HepG2 (cell line): ENCODE measurements around the gene VAV2. TPM values are rescaled to one million over a fixed set of nuclear protein-coding genes. Genes with fewer than 3 reads are reported as not detected.

ENCODE experiments used
- BCL6 ChIP-seq: IDR thresholded peaks from 2 replicates; pipeline ENCODE4 v1.6.1; 2016; ENCODE audit warnings: missing genetic modification reagents, missing compliant biosample characterization
- CEBPG ChIP-seq: IDR thresholded peaks from 2 replicates; pipeline ENCODE4 v1.6.1; 2016
- DNMT1 ChIP-seq: sonication (generic); formaldehyde crosslinking; IDR thresholded peaks from 2 replicates; pipeline ENCODE4 v1.5.1; 2020; ENCODE audit warnings: mild to moderate bottlenecking, missing genetic modification reagents
- DNMT3B ChIP-seq: conservative IDR thresholded peaks from 2 replicates; pipeline ENCODE4 v1.6.1; 2016; ENCODE audit warnings: missing biosample characterization, control low read depth
- EEA1 ChIP-seq: sonication (generic); formaldehyde crosslinking; IDR thresholded peaks from 2 replicates; pipeline ENCODE4 v1.5.1; 2020; ENCODE audit warnings: mild to moderate bottlenecking, missing genetic modification reagents, borderline replicate concordance
- EED ChIP-seq: sonication (generic); formaldehyde crosslinking; IDR thresholded peaks from 2 replicates; pipeline ENCODE4 v1.5.0; 2020; ENCODE audit warnings: mild to moderate bottlenecking, missing genetic modification reagents
- EZH2 ChIP-seq: conservative IDR thresholded peaks from 2 replicates; pipeline ENCODE4 v1.6.1; 2012; ENCODE audit warnings: mild to moderate bottlenecking, low read depth, low read length, moderate library complexity
- HMG20B ChIP-seq: conservative IDR thresholded peaks from 2 replicates; pipeline ENCODE4 v1.6.1; 2016; ENCODE audit warnings: missing genetic modification reagents, missing compliant biosample characterization
- HNRNPUL1 ChIP-seq: fragments of 200-400 bp; formaldehyde crosslinking; IDR thresholded peaks from 2 replicates; pipeline ENCODE4 v1.6.1; 2017; ENCODE audit warnings: low read depth, mild to moderate bottlenecking, low read length, moderate library complexity
- JUN ChIP-seq: sonication (generic); formaldehyde crosslinking; IDR thresholded peaks from 2 replicates; pipeline ENCODE4 v1.4.0; 2020; ENCODE audit warnings: mild to moderate bottlenecking, missing genetic modification reagents
- MBD4 ChIP-seq: IDR thresholded peaks from 2 replicates; pipeline ENCODE4 v1.6.1; 2012; ENCODE audit warnings: low read length, inconsistent platforms, borderline replicate concordance
- MZF1 ChIP-seq: sonication (generic); formaldehyde crosslinking; IDR thresholded peaks from 2 replicates; pipeline ENCODE4 v1.8.1; 2023; ENCODE audit warnings: mild to moderate bottlenecking, missing genetic modification reagents, borderline replicate concordance
- NFKB2 ChIP-seq: sonication (generic); formaldehyde crosslinking; IDR thresholded peaks from 2 replicates; pipeline ENCODE4 v1.4.0; 2020; ENCODE audit warnings: missing genetic modification reagents, borderline replicate concordance
- PHF5A ChIP-seq: IDR thresholded peaks from one replicate; pipeline ENCODE4 v1.6.1; 2018; ENCODE audit warnings: low read depth, missing genetic modification reagents; ENCODE audit not compliant: unreplicated experiment
- RARG ChIP-seq: sonication (generic); formaldehyde crosslinking; IDR thresholded peaks from 2 replicates; pipeline ENCODE4 v1.4.0; 2020; ENCODE audit warnings: low read depth, mild to moderate bottlenecking, missing genetic modification reagents
- RFXANK ChIP-seq: IDR thresholded peaks from 2 replicates; pipeline ENCODE4 v1.6.1; 2016
- SPEN ChIP-seq: sonication (generic); formaldehyde crosslinking; IDR thresholded peaks from 2 replicates; pipeline ENCODE4 v1.5.1; 2020; ENCODE audit warnings: low read depth, mild to moderate bottlenecking, missing genetic modification reagents
- STAT6 ChIP-seq: sonication (generic); formaldehyde crosslinking; IDR thresholded peaks from 2 replicates; pipeline ENCODE4 v1.4.0; 2020; ENCODE audit warnings: missing genetic modification reagents, mild to moderate bottlenecking, borderline replicate concordance
- SYNCRIP ChIP-seq: fragments of 200-400 bp; formaldehyde crosslinking; IDR thresholded peaks from 2 replicates; pipeline ENCODE4 v1.6.1; 2018; ENCODE audit warnings: mild to moderate bottlenecking, low read depth, low read length; ENCODE audit not compliant: insufficient read depth
- ZFP37 ChIP-seq: sonication (generic); formaldehyde crosslinking; IDR thresholded peaks from 2 replicates; pipeline ENCODE4 v1.4.0; 2020; ENCODE audit warnings: missing genetic modification reagents, borderline replicate concordance
- ZFX ChIP-seq: sonication (generic); formaldehyde crosslinking; IDR thresholded peaks from 2 replicates; pipeline ENCODE4 v1.4.0; 2020; ENCODE audit warnings: mild to moderate bottlenecking, low read depth, missing genetic modification reagents, moderate library complexity
- ZNF138 ChIP-seq: sonication (generic); formaldehyde crosslinking; IDR thresholded peaks from 2 replicates; pipeline ENCODE4 v1.5.0; 2020; ENCODE audit warnings: mild to moderate bottlenecking, low read depth, missing genetic modification reagents
- ZNF335 ChIP-seq: sonication (generic); formaldehyde crosslinking; IDR thresholded peaks from 2 replicates; pipeline ENCODE4 v1.4.0; 2020; ENCODE audit warnings: missing genetic modification reagents
- ZNF430 ChIP-seq: sonication (generic); formaldehyde crosslinking; IDR thresholded peaks from 2 replicates; pipeline ENCODE4 v1.9.0; 2021; ENCODE audit warnings: mild to moderate bottlenecking, missing genetic modification reagents
- ZNF614 ChIP-seq: IDR thresholded peaks from 2 replicates; pipeline ENCODE4 v1.6.1; 2018; ENCODE audit warnings: missing biosample characterization, missing genetic modification reagents, inconsistent platforms, borderline replicate concordance
- ZNF75D ChIP-seq: sonication (generic); formaldehyde crosslinking; IDR thresholded peaks from 2 replicates; pipeline ENCODE4 v1.8.1; 2023; ENCODE audit warnings: missing genetic modification reagents, mild to moderate bottlenecking, borderline replicate concordance
- polyA plus RNA-seq, 8 experiments: library from polyadenylated mRNA; depleted of rRNA in 3 of 8; stranded (reverse) in 7 of 8; unstranded in 1 of 8; fragments of >200 nt; fragmentation: Illumina TruSeq in 4 of 8; extraction: Trizol in 4 of 8; gene quantifications; 2 replicates each; pipeline versions ENCODE4 v1.2.1 to v1.2.3, GENCODE V29; 2011 to 2016; ENCODE audit warnings: low read depth in 4 of 8, missing spikeins in 1 of 8, mixed read lengths in 1 of 8; ENCODE audit not compliant: insufficient read depth in 1 of 8
- total RNA-seq, 5 experiments: library from RNA; depleted of rRNA; stranded (reverse); fragments of >200 nt; fragmentation: Illumina TruSeq; extraction: Trizol; gene quantifications; 2 replicates each; pipeline ENCODE4 v1.2.3, GENCODE V29; 2016; ENCODE audit warnings: low read depth in 1 of 5
- TF ChIP-seq, protein P1 (sequence below): IDR thresholded peaks from 2 replicates; pipeline ENCODE4 v1.6.1; 2016; ENCODE audit warnings: missing genetic modification reagents, missing compliant biosample characterization
- TF ChIP-seq, protein P2 (sequence below): sonication (generic); formaldehyde crosslinking; IDR thresholded peaks from 2 replicates; pipeline ENCODE4 v1.5.0; 2020; ENCODE audit warnings: missing genetic modification reagents

Gene VAV2
- total and polyA plus RNA-seq, 2 of the 13 experiments (the other 11 are each of a cell fraction or from before 2014, with no cell fraction given) = 22.5 to 22.9 TPM

GRCh38 chr9:133990366-133991213 is 1.5 kb downstream of the VAV2 start (continued):
- TF ChIP-seq DNMT3B (CRISPR knock-in tag) (no peak), EED (CRISPR knock-in tag) (no peak), DNMT1 (CRISPR knock-in tag) (no peak), NFKB2 (peak; percentile 37; the same call in 1 of the 2 replicates), ZNF335 (CRISPR knock-in tag) (no peak), RARG (CRISPR knock-in tag) (no peak), SYNCRIP (no peak), HMG20B (CRISPR knock-in tag) (no peak), STAT6 (CRISPR knock-in tag) (no peak), SPEN (CRISPR knock-in tag) (peak; percentile 16; the same call in 1 of the 2 replicates), HNRNPUL1 (no peak), PHF5A (CRISPR knock-in tag) (peak; percentile 24), ZFX (CRISPR knock-in tag) (peak; percentile 85), MBD4 (no peak), EEA1 (CRISPR knock-in tag) (no peak), MZF1 (CRISPR knock-in tag) (no peak), RFXANK (CRISPR knock-in tag) (no peak), ZNF75D (no peak), EZH2 (no peak), JUN (CRISPR knock-in tag) (peak; percentile 81), ZNF138 (CRISPR knock-in tag) (no peak), ZNF430 (peak; percentile 71; the same call in 1 of the 2 replicates), ZNF614 (CRISPR knock-in tag) (peak; percentile 26; the same call in 1 of the 2 replicates), CEBPG (CRISPR knock-in tag) (peak; percentile 8; the same call in 1 of the 2 replicates), ZFP37 (CRISPR knock-in tag) (peak; percentile 15; the same call in 1 of the 2 replicates), BCL6 (CRISPR knock-in tag) (peak; percentile 33; the same call in 1 of the 2 replicates)
- TF ChIP-seq, protein P1, sequence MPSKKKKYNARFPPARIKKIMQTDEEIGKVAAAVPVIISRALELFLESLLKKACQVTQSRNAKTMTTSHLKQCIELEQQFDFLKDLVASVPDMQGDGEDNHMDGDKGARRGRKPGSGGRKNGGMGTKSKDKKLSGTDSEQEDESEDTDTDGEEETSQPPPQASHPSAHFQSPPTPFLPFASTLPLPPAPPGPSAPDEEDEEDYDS (CRISPR knock-in tag) = peak; percentile 70
- TF ChIP-seq, protein P2, sequence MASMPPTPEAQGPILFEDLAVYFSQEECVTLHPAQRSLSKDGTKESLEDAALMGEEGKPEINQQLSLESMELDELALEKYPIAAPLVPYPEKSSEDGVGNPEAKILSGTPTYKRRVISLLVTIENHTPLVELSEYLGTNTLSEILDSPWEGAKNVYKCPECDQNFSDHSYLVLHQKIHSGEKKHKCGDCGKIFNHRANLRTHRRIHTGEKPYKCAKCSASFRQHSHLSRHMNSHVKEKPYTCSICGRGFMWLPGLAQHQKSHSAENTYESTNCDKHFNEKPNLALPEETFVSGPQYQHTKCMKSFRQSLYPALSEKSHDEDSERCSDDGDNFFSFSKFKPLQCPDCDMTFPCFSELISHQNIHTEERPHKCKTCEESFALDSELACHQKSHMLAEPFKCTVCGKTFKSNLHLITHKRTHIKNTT (CRISPR knock-in tag) = no peak
